H1 (cell line): ENCODE data around the gene CNGB1. TPM values are rescaled to one million over a fixed set of nuclear protein-coding genes. Genes with fewer than 3 reads are reported as not detected.
A peak's percentile ranks its signal among the peaks of the same experiment; 100 is the strongest.

ENCODE experiments used
- CTCF ChIA-PET: fragments of 300-600 bp; sonication (Branson Sonifier 250); formaldehyde crosslinking; loops from one replicate; lab custom pipeline; 2021; ENCODE audit not compliant: partially characterized antibody; lab: Charles Lee
- POLR2A ChIA-PET: fragments of 300-600 bp; sonication (Branson Sonifier 250); formaldehyde crosslinking; loops from one replicate; lab custom pipeline; 2021; ENCODE audit warnings: inconsistent platforms; ENCODE audit not compliant: partially characterized antibody; lab: Charles Lee
- DNase-seq, 2 experiments: peaks; one replicate each; pipeline versions ENCODE4 v3.0.0 to v3.0.0-alpha.2; 2010 to 2022; ENCODE audit warnings: low spot score in 2 of 2, low read depth in 1 of 2, mixed read lengths in 1 of 2
- FAIRE-seq: peaks from 2 replicates; lab custom pipeline; 2011; peaks lifted over from hg19 to GRCh38; lab: Jason Lieb, UNC
- H2AFZ ChIP-seq: 2 replicates; pipeline ENCODE4 v1.8.1; 2012; ENCODE audit warnings: low read length, inconsistent platforms
- H2AK5ac ChIP-seq: 2 replicates; pipeline ENCODE4 v1.6.1; 2013; ENCODE audit warnings: low read depth, low read length
- H2BK120ac ChIP-seq: replicated peaks from 2 replicates; pipeline ENCODE3; 2013; ENCODE audit warnings: low read depth, low read length, inconsistent platforms
- H2BK12ac ChIP-seq: 2 replicates; pipeline ENCODE4 v1.6.1; 2013; ENCODE audit warnings: low read depth, low read length
- H2BK15ac ChIP-seq: 2 replicates; pipeline ENCODE4 v1.6.1; 2013; ENCODE audit warnings: low read length
- H2BK20ac ChIP-seq: 2 replicates; pipeline ENCODE4 v1.6.1; 2013; ENCODE audit warnings: low read length
- H2BK5ac ChIP-seq: 2 replicates; pipeline ENCODE4 v1.6.1; 2013; ENCODE audit warnings: low read depth, low read length
- H3K14ac ChIP-seq: 2 replicates; pipeline ENCODE4 v1.6.1; 2013; ENCODE audit warnings: inconsistent platforms; ENCODE audit not compliant: insufficient read length
- H3K18ac ChIP-seq: 2 replicates; pipeline ENCODE4 v1.6.1; 2013; ENCODE audit warnings: low read length; ENCODE audit errors: extremely low read depth
- H3K23ac ChIP-seq: 2 replicates; pipeline ENCODE4 v1.6.1; 2013; ENCODE audit warnings: inconsistent platforms; ENCODE audit not compliant: insufficient read length
- H3K23me2 ChIP-seq: 2 replicates; pipeline ENCODE4 v1.6.1; 2013; ENCODE audit warnings: low read depth, low read length
- H3K27ac ChIP-seq: 2 replicates; pipeline ENCODE4 v1.6.1; 2011; ENCODE audit warnings: low read depth, low read length, inconsistent platforms
- H3K27me3 ChIP-seq, 4 experiments: replicated peaks in 1 of 4; 1 replicate in 1 of 4; 2 replicates in 3 of 4; pipeline versions ENCODE4 v1.6.1 to v1.8.1; 2011 to 2013; ENCODE audit warnings: low read length in 3 of 4, mild to moderate bottlenecking in 3 of 4, inconsistent platforms in 2 of 4, mixed read lengths in 2 of 4, moderate library complexity in 1 of 4; ENCODE audit not compliant: control insufficient read depth in 3 of 4, insufficient read depth in 3 of 4; ENCODE audit errors: extremely low read depth in 1 of 4
- H3K36me3 ChIP-seq, 4 experiments: 2 replicates each; pipeline versions ENCODE4 v1.6.1 to v1.8.1; 2011 to 2013; ENCODE audit warnings: mild to moderate bottlenecking in 4 of 4, low read length in 3 of 4, moderate library complexity in 2 of 4, control low read depth in 1 of 4, inconsistent platforms in 1 of 4; ENCODE audit not compliant: insufficient read depth in 4 of 4, control insufficient read depth in 2 of 4
- H3K4ac ChIP-seq: replicated peaks from 2 replicates; pipeline ENCODE3; 2013; ENCODE audit warnings: low read length, low read depth, mixed read lengths, inconsistent platforms; ENCODE audit not compliant: insufficient read length
- H3K4me1 ChIP-seq, 4 experiments: replicated peaks in 1 of 4; 1 replicate in 1 of 4; 2 replicates in 3 of 4; pipeline versions ENCODE4 v1.6.1 to v1.8.1; 2011 to 2013; ENCODE audit warnings: low read length in 3 of 4, inconsistent platforms in 2 of 4, mixed read lengths in 1 of 4; ENCODE audit not compliant: insufficient read depth in 4 of 4, control insufficient read depth in 3 of 4
- H3K4me2 ChIP-seq, 2 experiments: 2 replicates each; pipeline versions ENCODE4 v1.6.1 to v1.8.1; 2011 to 2013; ENCODE audit warnings: low read depth in 2 of 2, low read length in 2 of 2, control low read depth in 1 of 2, inconsistent platforms in 1 of 2, mild to moderate bottlenecking in 1 of 2; ENCODE audit not compliant: insufficient read depth in 1 of 2
- H3K4me3 ChIP-seq, 4 experiments: fragments of 200-600, 300-600 bp in 1 of 4; sonication (generic), shearing (Covaris generic), sonication (Bioruptor Twin) in 1 of 4; 2 replicates each; pipeline versions ENCODE4 v1.5.1 to v1.8.1; 2011 to 2016; ENCODE audit warnings: low read length in 4 of 4, low read depth in 3 of 4, control low read depth in 2 of 4, inconsistent platforms in 2 of 4, mild to moderate bottlenecking in 2 of 4, mixed read lengths in 1 of 4, moderate library complexity in 1 of 4; ENCODE audit not compliant: insufficient read depth in 2 of 4; ENCODE audit errors: extremely low read depth in 1 of 4
- H3K56ac ChIP-seq: replicated peaks from 2 replicates; pipeline ENCODE3; 2013; ENCODE audit warnings: low read depth, mild to moderate bottlenecking, mixed read lengths, low read length, inconsistent platforms; ENCODE audit not compliant: insufficient read length
- H3K79me1 ChIP-seq: 2 replicates; pipeline ENCODE4 v1.6.1; 2013; ENCODE audit warnings: low read depth, low read length, control low read depth
- H3K79me2 ChIP-seq, 2 experiments: 2 replicates each; pipeline versions ENCODE4 v1.6.1 to v1.8.1; 2012 to 2013; ENCODE audit warnings: low read length in 2 of 2, mild to moderate bottlenecking in 2 of 2, inconsistent platforms in 1 of 2; ENCODE audit not compliant: insufficient read depth in 2 of 2, control insufficient read depth in 1 of 2
- H3K9ac ChIP-seq, 4 experiments: replicated peaks in 1 of 4; 1 replicate in 1 of 4; 2 replicates in 3 of 4; pipeline versions ENCODE4 v1.6.1 to v1.8.1; 2011 to 2013; ENCODE audit warnings: low read depth in 3 of 4, low read length in 3 of 4, control low read depth in 2 of 4, mild to moderate bottlenecking in 2 of 4, moderate library complexity in 2 of 4, inconsistent platforms in 1 of 4; ENCODE audit errors: extremely low read depth in 1 of 4
- H3K9me3 ChIP-seq, 2 experiments: 2 replicates each; pipeline versions ENCODE4 v1.6.1 to v1.8.1; 2012 to 2013; ENCODE audit warnings: mild to moderate bottlenecking in 2 of 2, moderate library complexity in 2 of 2, control low read depth in 1 of 2, inconsistent platforms in 1 of 2, low read depth in 1 of 2, low read length in 1 of 2, mixed read lengths in 1 of 2; ENCODE audit not compliant: insufficient read depth in 2 of 2
- H4K20me1 ChIP-seq, 2 experiments: replicated peaks in 1 of 2; 2 replicates each; pipeline versions ENCODE3 to v1.8.1; 2011 to 2013; ENCODE audit warnings: inconsistent platforms in 2 of 2, low read length in 2 of 2, mild to moderate bottlenecking in 1 of 2; ENCODE audit not compliant: insufficient read depth in 2 of 2, control insufficient read depth in 1 of 2
- H4K5ac ChIP-seq: 2 replicates; pipeline ENCODE4 v1.6.1; 2013; ENCODE audit warnings: low read length, low read depth, mixed read lengths, inconsistent platforms; ENCODE audit not compliant: insufficient read length
- H4K8ac ChIP-seq: 2 replicates; pipeline ENCODE4 v1.8.0; 2013; ENCODE audit warnings: mild to moderate bottlenecking, moderate library complexity, low read length, inconsistent platforms; ENCODE audit not compliant: insufficient read depth; ENCODE audit errors: extremely low read depth
- H4K91ac ChIP-seq: replicated peaks from 2 replicates; pipeline ENCODE3; 2013; ENCODE audit warnings: low read length, mixed read lengths, inconsistent platforms; ENCODE audit not compliant: insufficient read length
- KDM1A ChIP-seq: fragments of 200-600, 300-600 bp; sonication (generic); IDR thresholded peaks from 2 replicates; pipeline ENCODE4 v1.7.1; 2016; ENCODE audit warnings: mild to moderate bottlenecking, low read length, borderline replicate concordance
- KDM4A ChIP-seq: IDR thresholded peaks from one replicate; pipeline ENCODE4 v1.7.1; 2012; ENCODE audit warnings: low read depth, mild to moderate bottlenecking, moderate library complexity, low read length, inconsistent platforms; ENCODE audit not compliant: severe bottlenecking
- RXRA ChIP-seq: IDR thresholded peaks from 2 replicates; pipeline ENCODE4 v1.6.1; 2011; ENCODE audit warnings: low read depth, mild to moderate bottlenecking, low read length, moderate library complexity; ENCODE audit not compliant: insufficient read depth
- TCF12 ChIP-seq: IDR thresholded peaks from 2 replicates; pipeline ENCODE4 v1.6.1; 2011; ENCODE audit warnings: low read depth, mild to moderate bottlenecking, low read length
- WGBS, 2 experiments: shearing (Covaris generic) in 1 of 2; methylation state at CpG; one replicate each; pipeline versions ENCODE4 v1.1.6 to v1.1.7; 2013 to 2015; ENCODE audit warnings: low lambda C conversion rate in 2 of 2, mixed read lengths in 2 of 2, inconsistent platforms in 1 of 2, low coverage in 1 of 2, missing lambda C conversion rate in 1 of 2; ENCODE audit not compliant: insufficient replicate concordance in 2 of 2, insufficient coverage in 1 of 2, insufficient read length in 1 of 2; ENCODE audit errors: extremely low coverage in 1 of 2, missing lambda C conversion rate in 1 of 2; 5-methylcytosine and 5-hydroxymethylcytosine counted together
- polyA plus RNA-seq, 7 experiments: library from polyadenylated mRNA; depleted of rRNA in 3 of 7; stranded (reverse) in 5 of 7; unstranded in 2 of 7; fragments of >200 nt in 5 of 7; fragments of 200-250 nt in 2 of 7; gene quantifications; 1 replicate in 5 of 7; 2 replicates in 1 of 7; 4 replicates in 1 of 7; pipeline versions ENCODE4 v1.2.1 to v1.2.3, GENCODE V29; 2011 to 2013; ENCODE audit warnings: missing spikeins in 2 of 7, mixed read lengths in 2 of 7
- total RNA-seq: library from RNA; stranded (reverse); fragmentation: NEBNext Ultra II Directional; extraction: Animal tissue kit (Norgen Biotek cat#: 25700); gene quantifications from 2 replicates; pipeline ENCODE4 v1.2.1, GENCODE V29; 2021

CNGB1 gene
- total and polyA plus RNA-seq, 2 of the 8 experiments (the other 6 are each of a cell fraction or from before 2014, with no cell fraction given), result not detected

- Histone ChIP-seq H3K4me1 (peaks cover 5 to 8% (median 7%) of the 10 kb centered on the region in 4 experiments; a peak in 6 of 7 replicates), H3K9ac (peak overlapping the region in 2 of 4 experiments; percentile 8 to 31; a peak in 3 of 7 replicates), H3K27me3 (peaks cover 0 to 3% (median 0%) of the 10 kb centered on the region in 4 experiments; a peak in 2 of 7 replicates), H3K56ac (no peak overlapping the region), H2BK20ac (no peak overlapping the region), H3K18ac (no peak overlapping the region), H3K23ac (no peak overlapping the region), H4K91ac (no peak overlapping the region), H4K20me1 (peaks cover 0 to 6% of the 10 kb centered on the region in 2 experiments), H4K8ac (no peak overlapping the region), H4K5ac (no peak overlapping the region), H2AK5ac (no peak overlapping the region), H2BK15ac (no peak overlapping the region), H2BK120ac (no peak overlapping the region), H3K79me2 (peaks cover 0 to 3% of the 10 kb centered on the region in 2 experiments; a peak in 1 of 4 replicates), H3K4me3 (peak overlapping the region; percentile 63 to 96 (median 84)), H2BK12ac (no peak overlapping the region), H2BK5ac (peak overlapping the region; percentile 71; the same call in 1 of the 2 replicates), H2AFZ (no peak overlapping the region), H3K9me3 (no peaks in the 10 kb centered on the region), H3K4ac (no peak overlapping the region), H3K79me1 (no peaks in the 10 kb centered on the region), H3K23me2 (peaks cover 7% of the 10 kb centered on the region), H3K36me3 (peaks cover 0 to 15% (median 10%) of the 10 kb centered on the region in 4 experiments; a peak in 5 of 8 replicates), H3K4me2 (peak overlapping the region; percentile 79 to 98), H3K27ac (no peak overlapping the region), H3K14ac (no peak overlapping the region)
- ChIA-PET CTCF (interaction anchor here (1.0 to 26.3 kb wide), 11 partner anchors 8 to 100 kb away, joined by 3 to 305 read pairs (median 4); no protein-coding TSS in a partner anchor), POLR2A (interaction anchor here (0.8 to 2.2 kb wide), 7 partner anchors 9 to 267 kb away, joined by 3 to 7 read pairs (median 3); partner anchors contain the start of gene MMP15)
- DNase-seq (no peak), FAIRE-seq (no peak)
- no peak for TF ChIP-seq TCF12
- TF ChIP-seq KDM4A, result no peak
- TF ChIP-seq KDM1A, result no peak
- no peak for TF ChIP-seq RXRA
- WGBS, 2 experiments, result 64% methylated on average over 10 of the region's 10 CpGs; no CpG with 5 or more reads in 1 of the 2 experiments
Measured at GRCh38 chr16:58001781-58002415, 31.0 kb upstream of the CNGB1 start.
